Type B pancreatic cell (in vitro differentiated cells): ENCODE data around the gene AANAT. TPM values are rescaled to one million over a fixed set of nuclear protein-coding genes. Genes with fewer than 3 reads are reported as not detected.

Experiments
- DNase-seq: peaks from one replicate; pipeline ENCODE4 v3.0.0; 2021; ENCODE audit warnings: mixed read lengths; ENCODE audit not compliant: unreplicated experiment; ENCODE audit errors: extremely low spot score
- H3K27ac Mint-ChIP-seq: 2 replicates; pipeline ENCODE4 v1.8.0; 2021; ENCODE audit warnings: mild to moderate bottlenecking, mixed read lengths
- H3K27me3 Mint-ChIP-seq: 2 replicates; pipeline ENCODE4 v1.8.0; 2021; ENCODE audit warnings: mixed read lengths
- H3K36me3 Mint-ChIP-seq: 2 replicates; pipeline ENCODE4 v1.8.0; 2021; ENCODE audit warnings: mixed read lengths
- H3K4me1 Mint-ChIP-seq: one replicate; pipeline ENCODE4 v1.8.0; 2021; ENCODE audit warnings: mixed read lengths; ENCODE audit not compliant: unreplicated experiment
- H3K4me3 Mint-ChIP-seq: 2 replicates; pipeline ENCODE4 v1.8.0; 2021; ENCODE audit warnings: mild to moderate bottlenecking, mixed read lengths
- H3K9me3 Mint-ChIP-seq: 2 replicates; pipeline ENCODE4 v1.8.0; 2021; ENCODE audit warnings: mixed read lengths
- CTCF ChIP-seq: fragments of 200-600 bp; sonication (generic); conservative IDR thresholded peaks from 2 replicates; pipeline ENCODE4 v1.5.0; 2021; ENCODE audit warnings: antibody characterized with exemption, mild to moderate bottlenecking
- total RNA-seq: library from RNA; stranded (reverse); gene quantifications from 2 replicates; pipeline ENCODE4 v1.2.1, GENCODE V29; 2021; ENCODE audit warnings: low replicate concordance

The AANAT gene
- total RNA-seq, 1 donor from 2014 or later = not detected

DNA sequence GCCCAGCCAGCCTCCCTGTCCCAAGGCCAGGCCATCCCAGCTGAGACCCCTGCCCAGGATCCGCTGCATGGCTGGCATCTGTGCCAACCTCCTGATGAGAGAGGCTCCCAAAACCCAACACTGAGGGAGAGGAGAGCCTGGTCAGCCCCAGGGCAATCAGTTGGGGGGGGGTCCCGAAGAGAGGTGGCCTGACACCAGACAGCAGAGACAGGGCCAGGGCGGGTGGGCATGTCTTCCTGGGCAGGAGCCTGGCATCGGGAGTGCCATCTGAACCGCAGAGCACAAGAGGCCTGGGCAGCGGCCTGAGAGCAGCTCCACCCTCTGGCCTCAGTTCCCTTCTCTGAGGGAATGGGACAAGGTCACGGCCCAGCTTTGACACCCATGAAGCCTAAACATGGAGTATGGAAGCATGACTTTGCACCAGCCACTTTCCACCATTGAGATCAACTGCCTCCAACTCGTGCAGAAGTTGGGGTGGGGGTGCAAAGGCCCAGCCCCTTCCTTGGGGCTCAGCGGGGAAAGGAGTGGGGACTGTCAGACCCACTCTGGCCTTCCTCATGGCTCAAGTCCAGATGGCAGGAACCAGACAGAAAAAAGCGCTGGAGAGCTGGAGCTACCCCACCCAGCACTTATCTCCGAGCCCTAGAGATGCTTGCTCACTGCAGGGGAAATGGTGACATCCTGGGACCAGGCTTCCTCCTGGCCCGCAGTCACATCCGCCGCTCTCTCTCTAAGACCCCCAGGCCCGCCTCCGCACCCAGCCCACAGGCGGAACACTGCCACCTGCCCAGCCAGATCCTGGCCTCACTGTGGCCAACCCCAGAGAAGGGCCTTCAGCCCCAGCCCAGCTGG is 24.1 kb downstream of the AANAT start:
- Mint-ChIP-seq H3K4me3 (no peak overlapping the region), H3K4me1 (peaks cover 11% of the 10 kb centered on the region), H3K36me3 (no peaks in the 10 kb centered on the region), H3K9me3 (no peaks in the 10 kb centered on the region), H3K27me3 (no peaks in the 10 kb centered on the region), H3K27ac (peak overlapping the region; percentile 85)
- DNase-seq = no peak
- no peak for TF ChIP-seq CTCF

DNA sequence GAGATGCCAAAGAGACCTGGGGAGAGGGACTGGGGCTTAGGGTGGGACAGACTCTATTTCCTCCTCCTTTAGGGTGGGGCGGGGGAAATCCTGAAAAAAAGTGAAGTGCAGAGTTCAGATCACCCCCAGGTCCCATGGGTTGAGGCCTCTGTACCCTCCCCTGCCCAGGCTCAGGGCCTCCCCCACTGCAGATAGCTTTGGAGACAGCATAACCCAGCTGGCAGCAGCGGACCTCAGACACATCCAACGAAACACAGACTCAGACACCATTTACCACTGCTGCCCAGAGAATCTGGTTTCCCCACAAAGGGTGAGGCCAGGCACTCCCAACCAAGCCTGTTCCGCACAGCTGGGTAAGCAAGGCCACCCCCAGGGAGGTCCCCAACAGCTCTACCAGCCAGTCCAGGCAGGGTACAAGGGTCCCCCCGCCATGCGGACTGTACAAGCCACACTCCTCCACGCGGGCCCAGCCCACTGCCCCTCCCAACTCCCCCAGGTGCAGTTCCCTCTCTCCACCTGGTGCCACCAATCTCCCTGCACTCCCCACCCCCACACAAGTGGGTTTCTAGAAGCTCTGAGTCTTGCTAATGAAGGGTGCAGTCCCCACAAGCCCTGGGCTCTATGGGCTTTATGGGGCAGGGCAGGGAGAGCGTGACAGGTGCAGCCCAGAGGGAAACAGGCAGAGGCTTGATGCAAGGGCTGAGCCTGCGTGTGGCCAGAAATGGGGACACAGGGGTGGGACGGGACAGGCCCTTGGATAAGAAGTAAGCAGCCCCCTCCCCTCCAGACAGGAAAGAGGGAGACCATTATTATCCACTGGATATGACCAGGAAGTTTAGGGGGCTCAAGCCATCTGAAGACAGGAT is 25.0 kb downstream of the AANAT start:
- H3K9me3 Mint-ChIP-seq = no peaks in the 10 kb centered on the region
- peak overlapping the region; percentile 85 for H3K27ac Mint-ChIP-seq
- TF ChIP-seq CTCF = no peak
- peaks cover 11% of the 10 kb centered on the region for H3K4me1 Mint-ChIP-seq
- H3K27me3 Mint-ChIP-seq = no peaks in the 10 kb centered on the region
- DNase-seq = no peak
- peak overlapping the region; percentile 63 for H3K4me3 Mint-ChIP-seq
- H3K36me3 Mint-ChIP-seq = no peaks in the 10 kb centered on the region

DNA sequence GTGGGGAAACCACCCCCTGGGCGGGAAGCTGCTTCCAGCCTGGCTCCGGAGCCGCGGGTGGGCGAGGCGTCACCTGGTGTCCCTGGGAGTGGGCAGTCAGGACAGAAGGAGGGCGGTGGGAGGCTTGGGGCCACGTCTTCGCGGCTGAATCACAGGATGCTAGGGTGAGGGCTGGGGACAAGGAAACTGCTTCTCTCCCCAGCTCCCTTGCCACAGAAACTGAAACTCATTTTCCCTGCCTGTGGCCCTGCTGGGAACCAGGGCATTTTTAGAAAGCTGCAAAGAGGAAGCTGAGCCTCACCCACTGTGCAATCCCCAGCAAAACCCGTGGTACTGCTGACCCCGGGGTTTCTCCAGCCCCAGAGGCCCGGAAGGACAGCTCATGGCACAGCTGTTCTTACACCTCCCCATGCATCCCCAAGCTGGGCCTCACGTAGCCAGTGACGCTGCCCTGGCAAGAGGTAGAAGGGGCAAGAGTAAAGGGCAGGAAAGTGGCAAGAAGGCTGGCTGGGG is 25.6 kb downstream of the AANAT start:
- no peak for DNase-seq
- TF ChIP-seq CTCF = no peak
- H3K36me3 Mint-ChIP-seq = no peaks in the 10 kb centered on the region
- no peaks in the 10 kb centered on the region for H3K9me3 Mint-ChIP-seq
- H3K4me1 Mint-ChIP-seq = peaks cover 13% of the 10 kb centered on the region
- peak overlapping the region; percentile 63 for H3K4me3 Mint-ChIP-seq
- H3K27me3 Mint-ChIP-seq = no peaks in the 10 kb centered on the region
- H3K27ac Mint-ChIP-seq = peak overlapping the region; percentile 85

- peak overlapping the region; percentile 85 for H3K27ac Mint-ChIP-seq
- no peak for TF ChIP-seq CTCF
Measured at GRCh38 chr17:76493505-76494167, 26.2 kb downstream of the AANAT start.

GRCh38 chr17:76495663-76496400 is 28.4 kb downstream of the AANAT start:
- TF ChIP-seq CTCF = no peak
- DNase-seq = no peak
- peaks cover 5% of the 10 kb centered on the region for H3K27me3 Mint-ChIP-seq
- peaks cover 32% of the 10 kb centered on the region for H3K4me1 Mint-ChIP-seq
- H3K4me3 Mint-ChIP-seq = no peak overlapping the region
- H3K27ac Mint-ChIP-seq = no peak overlapping the region
- no peaks in the 10 kb centered on the region for H3K9me3 Mint-ChIP-seq
- H3K36me3 Mint-ChIP-seq = no peaks in the 10 kb centered on the region

More at GRCh38 chr17:76493505-76494167, 26.2 kb downstream of the AANAT start:
- H3K27me3 Mint-ChIP-seq = no peaks in the 10 kb centered on the region
- H3K36me3 Mint-ChIP-seq = no peaks in the 10 kb centered on the region
- no peak overlapping the region for H3K4me3 Mint-ChIP-seq
- peaks cover 19% of the 10 kb centered on the region for H3K4me1 Mint-ChIP-seq
- DNase-seq = no peak
- no peaks in the 10 kb centered on the region for H3K9me3 Mint-ChIP-seq
